HCT116 (cell line): Measurements from ENCODE around the gene CD2. TPM values are rescaled to one million over a fixed set of nuclear protein-coding genes. Genes with fewer than 3 reads are reported as not detected.

ENCODE experiments used
- ATAC-seq: fragments of 200-7000 bp; cut with Tn5 transposase; 2 replicates; pipeline ENCODE4 v1.9.1; 2020; ENCODE audit warnings: mild to moderate bottlenecking, moderate library complexity
- BruUV-seq: library from RNA; stranded (reverse); fragments of 400-500 nt; replicated peaks from 2 replicates; lab custom pipeline; 2021; lab: Mats Ljungman, UMichigan
- CTCF ChIA-PET: fragments of 300-600 bp; sonication (Branson Sonifier 250); formaldehyde crosslinking; loops from one replicate; lab custom pipeline; 2021; ENCODE audit warnings: antibody characterized with exemption; lab: Charles Lee
- POLR2A ChIA-PET: fragments of 300-600, 350-600 bp; sonication (Branson Sonifier 250); formaldehyde crosslinking; loops from one replicate; lab custom pipeline; 2021; ENCODE audit warnings: antibody characterized with exemption; lab: Charles Lee
- RAD21 ChIA-PET, 2 experiments: fragments of 300-600 bp; sonication (Branson Sonifier 250); formaldehyde crosslinking; loops; one replicate each; lab custom pipeline; 2023; ENCODE audit warnings: low total read pairs in 2 of 2; ENCODE audit not compliant: uncharacterized antibody in 2 of 2, unreplicated experiment in 2 of 2, low non-redundant PET in 1 of 2; lab: Charles Lee
- DNase-seq: peaks from one replicate; pipeline ENCODE4 v3.0.0-alpha.2; 2010; ENCODE audit warnings: low read depth, low spot score
- H2AFZ ChIP-seq: fragments of 200-600 bp; shearing (Covaris generic), sonication (generic); 2 replicates; pipeline ENCODE4 v1.6.1; 2017; ENCODE audit warnings: low read depth, mixed run types, mixed read lengths, antibody characterized with exemption, low read length; ENCODE audit not compliant: poor library complexity, severe bottlenecking
- H3K27ac ChIP-seq: 2 replicates; pipeline ENCODE4 v1.5.1; 2012; ENCODE audit warnings: low read depth, low read length
- H3K27me3 ChIP-seq: fragments of 200-600 bp; sonication (generic); 2 replicates; pipeline ENCODE4 v1.6.1; 2016; ENCODE audit warnings: mixed run types, low read length, mixed read lengths; ENCODE audit not compliant: insufficient read depth
- H3K36me3 ChIP-seq, 2 experiments: fragments of 200-500 bp in 1 of 2; fragments of 200-600 bp in 1 of 2; sonication (Bioruptor generic) in 1 of 2; sonication (generic) in 1 of 2; 2 replicates each; pipeline versions ENCODE4 v1.5.1 to v1.6.1; 2014 to 2016; ENCODE audit warnings: low read length in 2 of 2, inconsistent platforms in 1 of 2, mixed read lengths in 1 of 2, mixed run types in 1 of 2; ENCODE audit not compliant: insufficient read depth in 2 of 2, control insufficient read depth in 1 of 2
- H3K4me1 ChIP-seq, 2 experiments: fragments of 200-600 bp in 1 of 2; sonication (generic) in 1 of 2; 2 replicates each; pipeline versions ENCODE4 v1.5.1 to v1.6.1; 2012 to 2017; ENCODE audit warnings: low read length in 2 of 2, inconsistent platforms in 1 of 2, mild to moderate bottlenecking in 1 of 2, mixed read lengths in 1 of 2, mixed run types in 1 of 2, moderate library complexity in 1 of 2; ENCODE audit not compliant: insufficient read depth in 2 of 2, control insufficient read depth in 1 of 2
- H3K4me2 ChIP-seq: fragments of 200-600 bp; sonication (generic); 2 replicates; pipeline ENCODE4 v1.6.1; 2017; ENCODE audit warnings: mixed run types, low read length, mixed read lengths
- H3K4me3 ChIP-seq, 2 experiments: fragments of 200-600 bp in 1 of 2; sonication (generic) in 1 of 2; replicated peaks in 1 of 2; 2 replicates each; pipeline ENCODE4 v1.5.1; 2011 to 2016; ENCODE audit warnings: low read length in 2 of 2, control low read depth in 1 of 2, low read depth in 1 of 2, mild to moderate bottlenecking in 1 of 2, mixed read lengths in 1 of 2, mixed run types in 1 of 2
- H3K79me2 ChIP-seq: fragments of 200-600 bp; sonication (generic); 2 replicates; pipeline ENCODE4 v1.6.1; 2017; ENCODE audit warnings: mild to moderate bottlenecking, mixed run types, low read length, moderate library complexity, mixed read lengths; ENCODE audit not compliant: insufficient read depth
- H3K9ac ChIP-seq: fragments of 200-600 bp; sonication (generic); 2 replicates; pipeline ENCODE4 v1.6.1; 2016; ENCODE audit warnings: low read length, mixed read lengths
- H3K9me2 ChIP-seq: fragments of 200-600 bp; sonication (generic), shearing (Covaris generic); 2 replicates; pipeline ENCODE4 v1.6.1; 2017; ENCODE audit warnings: mixed run types, mild to moderate bottlenecking, moderate library complexity; ENCODE audit not compliant: insufficient read depth
- H3K9me3 ChIP-seq, 2 experiments: fragments of 200-500 bp in 1 of 2; fragments of 200-600 bp in 1 of 2; sonication (Bioruptor generic) in 1 of 2; sonication (generic) in 1 of 2; 2 replicates each; pipeline ENCODE4 v1.6.1; 2014 to 2017; ENCODE audit warnings: low read length in 2 of 2, mixed read lengths in 2 of 2, inconsistent platforms in 1 of 2, low read depth in 1 of 2, mild to moderate bottlenecking in 1 of 2, mixed run types in 1 of 2, moderate library complexity in 1 of 2; ENCODE audit not compliant: control insufficient read depth in 1 of 2, insufficient read depth in 1 of 2
- H4K20me1 ChIP-seq: fragments of 200-600 bp; sonication (generic), shearing (Covaris generic); 2 replicates; pipeline ENCODE4 v1.6.1; 2017; ENCODE audit warnings: mixed run types, mild to moderate bottlenecking, moderate library complexity; ENCODE audit not compliant: insufficient read depth
- ATF3 ChIP-seq: IDR thresholded peaks from 2 replicates; pipeline ENCODE4 v1.6.1; 2012
- CBX3 ChIP-seq: IDR thresholded peaks from 2 replicates; pipeline ENCODE4 v1.6.1; 2012; ENCODE audit warnings: low read depth
- EGR1 ChIP-seq: IDR thresholded peaks from 2 replicates; pipeline ENCODE4 v1.6.1; 2012; ENCODE audit warnings: low read depth
- ELF1 ChIP-seq: IDR thresholded peaks from 2 replicates; pipeline ENCODE4 v1.6.1; 2012; ENCODE audit warnings: low read depth, borderline replicate concordance
- EZH2 ChIP-seq: fragments of 200-600 bp; sonication (generic); IDR thresholded peaks from 2 replicates; pipeline ENCODE4 v1.6.1; 2017; ENCODE audit warnings: antibody characterized with exemption, mixed run types
- EZH2phosphoT487 ChIP-seq: fragments of 200-600 bp; IDR thresholded peaks from 2 replicates; pipeline ENCODE4 v1.6.1; 2018; ENCODE audit warnings: antibody characterized with exemption, borderline replicate concordance
- RAD21 ChIP-seq: IDR thresholded peaks from 2 replicates; pipeline ENCODE4 v1.6.1; 2012; ENCODE audit warnings: low read depth, mild to moderate bottlenecking
- SIN3A ChIP-seq: IDR thresholded peaks from 2 replicates; pipeline ENCODE4 v1.6.1; 2012; ENCODE audit warnings: low read depth
- SP1 ChIP-seq: IDR thresholded peaks from 2 replicates; pipeline ENCODE4 v1.6.1; 2012; ENCODE audit warnings: low read depth
- ZFX ChIP-seq: fragments of 450-650 bp; IDR thresholded peaks from 2 replicates; pipeline ENCODE4 v1.6.1; 2017
- ZNF274 ChIP-seq: fragments of 200-500 bp; sonication (Bioruptor generic); IDR thresholded peaks from 2 replicates; pipeline ENCODE4 v1.6.1; 2014; ENCODE audit warnings: mild to moderate bottlenecking, low read depth, low read length, inconsistent platforms
- intact Hi-C: fragments of 100-400 bp; cut with micrococcal nuclease; formaldehyde crosslinking; loops from 2 replicates; pipeline ENCODE4 v1.10.0; 2022
- total RNA-seq: library from RNA; stranded (reverse); gene quantifications from one replicate; pipeline ENCODE4 v1.2.1, GENCODE V29; 2021; ENCODE audit not compliant: unreplicated experiment
- TF ChIP-seq, protein P1 (sequence below): IDR thresholded peaks from 2 replicates; pipeline ENCODE4 v1.6.1; 2012; ENCODE audit warnings: low read depth
- TF ChIP-seq, protein P2 (sequence below), 3 experiments: fragments of 200-600 bp in 1 of 3; sonication (generic) in 1 of 3; IDR thresholded peaks in 2 of 3; conservative IDR thresholded peaks in 1 of 3; 2 replicates each; pipeline ENCODE4 v1.5.1; 2012 to 2017; ENCODE audit warnings: low read depth in 2 of 3, low read length in 2 of 3, antibody characterized with exemption in 1 of 3, borderline replicate concordance in 1 of 3, control low read depth in 1 of 3, mild to moderate bottlenecking in 1 of 3, mixed read lengths in 1 of 3, mixed run types in 1 of 3, moderate library complexity in 1 of 3; ENCODE audit not compliant: insufficient read depth in 1 of 3
- TF ChIP-seq, protein P3 (sequence below): IDR thresholded peaks from 2 replicates; pipeline ENCODE4 v1.6.1; 2011; ENCODE audit warnings: mild to moderate bottlenecking, low read length, moderate library complexity; ENCODE audit not compliant: insufficient replicate concordance; ENCODE audit errors: extremely low read depth

Gene CD2
- total RNA-seq, 1 experiment from 2014 or later, result 0.57 TPM

GRCh38 chr1:116791727-116792126 is 37.5 kb downstream of the CD2 start:
- Histone ChIP-seq H3K36me3 (no peaks in the 10 kb centered on the region), H3K4me3 (no peak overlapping the region), H2AFZ (no peak overlapping the region), H3K4me1 (no peaks in the 10 kb centered on the region), H3K27ac (no peak overlapping the region), H4K20me1 (no peaks in the 10 kb centered on the region), H3K79me2 (no peaks in the 10 kb centered on the region)
- POLR2A ChIA-PET, result no interaction called here
- no TSS peak for BruUV-seq
- intact Hi-C loops, result no loop called here
- DNase-seq, result no peak
- TF ChIP-seq CBX3 (no peak), EGR1 (no peak), EZH2phosphoT487 (no peak), SIN3A (no peak), SP1 (no peak), ELF1 (no peak), ZFX (no peak), EZH2 (no peak), ATF3 (no peak), RAD21 (no peak), ZNF274 (no peak)
- TF ChIP-seq, protein P1, sequence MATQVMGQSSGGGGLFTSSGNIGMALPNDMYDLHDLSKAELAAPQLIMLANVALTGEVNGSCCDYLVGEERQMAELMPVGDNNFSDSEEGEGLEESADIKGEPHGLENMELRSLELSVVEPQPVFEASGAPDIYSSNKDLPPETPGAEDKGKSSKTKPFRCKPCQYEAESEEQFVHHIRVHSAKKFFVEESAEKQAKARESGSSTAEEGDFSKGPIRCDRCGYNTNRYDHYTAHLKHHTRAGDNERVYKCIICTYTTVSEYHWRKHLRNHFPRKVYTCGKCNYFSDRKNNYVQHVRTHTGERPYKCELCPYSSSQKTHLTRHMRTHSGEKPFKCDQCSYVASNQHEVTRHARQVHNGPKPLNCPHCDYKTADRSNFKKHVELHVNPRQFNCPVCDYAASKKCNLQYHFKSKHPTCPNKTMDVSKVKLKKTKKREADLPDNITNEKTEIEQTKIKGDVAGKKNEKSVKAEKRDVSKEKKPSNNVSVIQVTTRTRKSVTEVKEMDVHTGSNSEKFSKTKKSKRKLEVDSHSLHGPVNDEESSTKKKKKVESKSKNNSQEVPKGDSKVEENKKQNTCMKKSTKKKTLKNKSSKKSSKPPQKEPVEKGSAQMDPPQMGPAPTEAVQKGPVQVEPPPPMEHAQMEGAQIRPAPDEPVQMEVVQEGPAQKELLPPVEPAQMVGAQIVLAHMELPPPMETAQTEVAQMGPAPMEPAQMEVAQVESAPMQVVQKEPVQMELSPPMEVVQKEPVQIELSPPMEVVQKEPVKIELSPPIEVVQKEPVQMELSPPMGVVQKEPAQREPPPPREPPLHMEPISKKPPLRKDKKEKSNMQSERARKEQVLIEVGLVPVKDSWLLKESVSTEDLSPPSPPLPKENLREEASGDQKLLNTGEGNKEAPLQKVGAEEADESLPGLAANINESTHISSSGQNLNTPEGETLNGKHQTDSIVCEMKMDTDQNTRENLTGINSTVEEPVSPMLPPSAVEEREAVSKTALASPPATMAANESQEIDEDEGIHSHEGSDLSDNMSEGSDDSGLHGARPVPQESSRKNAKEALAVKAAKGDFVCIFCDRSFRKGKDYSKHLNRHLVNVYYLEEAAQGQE, result no peak
- TF ChIP-seq, protein P2, sequence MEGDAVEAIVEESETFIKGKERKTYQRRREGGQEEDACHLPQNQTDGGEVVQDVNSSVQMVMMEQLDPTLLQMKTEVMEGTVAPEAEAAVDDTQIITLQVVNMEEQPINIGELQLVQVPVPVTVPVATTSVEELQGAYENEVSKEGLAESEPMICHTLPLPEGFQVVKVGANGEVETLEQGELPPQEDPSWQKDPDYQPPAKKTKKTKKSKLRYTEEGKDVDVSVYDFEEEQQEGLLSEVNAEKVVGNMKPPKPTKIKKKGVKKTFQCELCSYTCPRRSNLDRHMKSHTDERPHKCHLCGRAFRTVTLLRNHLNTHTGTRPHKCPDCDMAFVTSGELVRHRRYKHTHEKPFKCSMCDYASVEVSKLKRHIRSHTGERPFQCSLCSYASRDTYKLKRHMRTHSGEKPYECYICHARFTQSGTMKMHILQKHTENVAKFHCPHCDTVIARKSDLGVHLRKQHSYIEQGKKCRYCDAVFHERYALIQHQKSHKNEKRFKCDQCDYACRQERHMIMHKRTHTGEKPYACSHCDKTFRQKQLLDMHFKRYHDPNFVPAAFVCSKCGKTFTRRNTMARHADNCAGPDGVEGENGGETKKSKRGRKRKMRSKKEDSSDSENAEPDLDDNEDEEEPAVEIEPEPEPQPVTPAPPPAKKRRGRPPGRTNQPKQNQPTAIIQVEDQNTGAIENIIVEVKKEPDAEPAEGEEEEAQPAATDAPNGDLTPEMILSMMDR (IDR thresholded peaks at IDR 0.05 in 2 of 3, conservative IDR thresholded peaks at IDR 0.05 in 1 of 3; ENCODE audit: borderline replicate concordance in 1 of 3, insufficient read depth in 1 of 3, low read depth in 2 of 3, low read length in 2 of 3), result no peak
- TF ChIP-seq, protein P3, sequence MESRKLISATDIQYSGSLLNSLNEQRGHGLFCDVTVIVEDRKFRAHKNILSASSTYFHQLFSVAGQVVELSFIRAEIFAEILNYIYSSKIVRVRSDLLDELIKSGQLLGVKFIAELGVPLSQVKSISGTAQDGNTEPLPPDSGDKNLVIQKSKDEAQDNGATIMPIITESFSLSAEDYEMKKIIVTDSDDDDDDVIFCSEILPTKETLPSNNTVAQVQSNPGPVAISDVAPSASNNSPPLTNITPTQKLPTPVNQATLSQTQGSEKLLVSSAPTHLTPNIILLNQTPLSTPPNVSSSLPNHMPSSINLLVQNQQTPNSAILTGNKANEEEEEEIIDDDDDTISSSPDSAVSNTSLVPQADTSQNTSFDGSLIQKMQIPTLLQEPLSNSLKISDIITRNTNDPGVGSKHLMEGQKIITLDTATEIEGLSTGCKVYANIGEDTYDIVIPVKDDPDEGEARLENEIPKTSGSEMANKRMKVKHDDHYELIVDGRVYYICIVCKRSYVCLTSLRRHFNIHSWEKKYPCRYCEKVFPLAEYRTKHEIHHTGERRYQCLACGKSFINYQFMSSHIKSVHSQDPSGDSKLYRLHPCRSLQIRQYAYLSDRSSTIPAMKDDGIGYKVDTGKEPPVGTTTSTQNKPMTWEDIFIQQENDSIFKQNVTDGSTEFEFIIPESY, result no peak
- TF ChIP-seq, all 23 proteins: peak for 0
- RAD21 ChIA-PET, result no interaction called here
- CTCF ChIA-PET, result interaction anchor here (0.9 kb wide), 1 partner anchor 54 kb away, joined by 3 read pairs; no protein-coding TSS in a partner anchor
- peaks cover 1% of the 10 kb centered on the region; the same call in 1 of the 2 replicates for H3K27me3 ChIP-seq
- no peak overlapping the region for H3K4me2 ChIP-seq
- no peaks in the 10 kb centered on the region for H3K9me3 ChIP-seq
- H3K9ac ChIP-seq, result no peak overlapping the region
- no peaks in the 10 kb centered on the region for H3K9me2 ChIP-seq
- no peak for ATAC-seq
